Caco-2 (cell line): Measurements from ENCODE around the gene ATP13A5. TPM values are rescaled to one million over a fixed set of nuclear protein-coding genes. Genes with fewer than 3 reads are reported as not detected.

Experiments used
- BruUV-seq: library from RNA; stranded (reverse); fragments of 400-500 nt; replicated peaks from 2 replicates; lab custom pipeline; 2021; lab: Mats Ljungman, UMichigan
- CTCF ChIA-PET: fragments of 300-600 bp; sonication (Branson Sonifier 250); formaldehyde crosslinking; loops from one replicate; lab custom pipeline; 2022; ENCODE audit warnings: antibody characterized with exemption; lab: Charles Lee
- POLR2A ChIA-PET: fragments of 300-600 bp; sonication (Branson Sonifier 250); formaldehyde crosslinking; loops from one replicate; lab custom pipeline; 2022; ENCODE audit warnings: antibody characterized with exemption; lab: Charles Lee
- DNase-seq, 2 experiments: peaks; one replicate each; pipeline versions ENCODE4 v3.0.0 to v3.0.0-alpha.2; 2020 to 2022
- H3K27me3 ChIP-seq: replicated peaks from 2 replicates; pipeline ENCODE4 v1.6.0; 2011; ENCODE audit warnings: low read length; ENCODE audit not compliant: control insufficient read depth, insufficient read depth
- H3K36me3 ChIP-seq: 2 replicates; pipeline ENCODE4 v1.5.1; 2011; ENCODE audit warnings: low read length; ENCODE audit not compliant: control insufficient read depth, insufficient read depth
- H3K4me1 ChIP-seq: fragments of 250-450 bp; sonication (Bioruptor Pico); 2 replicates; pipeline ENCODE4 v1.5.1; 2020; ENCODE audit warnings: mild to moderate bottlenecking
- H3K4me3 ChIP-seq: 2 replicates; pipeline ENCODE4 v1.5.1; 2011; ENCODE audit warnings: low read depth, mild to moderate bottlenecking, control low read depth, low read length
- H3K9me3 ChIP-seq: fragments of 250-450 bp; sonication (Bioruptor Pico); 2 replicates; pipeline ENCODE4 v1.5.1; 2020; ENCODE audit warnings: mild to moderate bottlenecking, moderate library complexity
- H3K27ac Mint-ChIP-seq: one replicate; pipeline ENCODE4 v1.8.0; 2022; ENCODE audit warnings: mixed read lengths; ENCODE audit not compliant: unreplicated experiment
- H3K27me3 Mint-ChIP-seq: one replicate; pipeline ENCODE4 v1.8.0; 2022; ENCODE audit warnings: mixed read lengths; ENCODE audit not compliant: insufficient read depth, unreplicated experiment
- H3K36me3 Mint-ChIP-seq: one replicate; pipeline ENCODE4 v1.8.0; 2022; ENCODE audit warnings: mild to moderate bottlenecking, mixed read lengths; ENCODE audit not compliant: insufficient read depth, unreplicated experiment
- H3K4me1 Mint-ChIP-seq: one replicate; pipeline ENCODE4 v1.8.0; 2022; ENCODE audit warnings: low read depth, mixed read lengths; ENCODE audit not compliant: unreplicated experiment
- H3K4me3 Mint-ChIP-seq: one replicate; pipeline ENCODE4 v1.8.0; 2022; ENCODE audit warnings: mild to moderate bottlenecking, moderate library complexity, mixed read lengths; ENCODE audit not compliant: unreplicated experiment
- H3K9me3 Mint-ChIP-seq: one replicate; pipeline ENCODE4 v1.8.0; 2022; ENCODE audit warnings: mixed read lengths; ENCODE audit not compliant: unreplicated experiment
- intact Hi-C: fragments of 100-400 bp; cut with micrococcal nuclease; formaldehyde crosslinking; loops from one replicate; pipeline ENCODE4 v1.10.0; 2022; ENCODE audit not compliant: unreplicated experiment
- total RNA-seq: library from RNA; stranded (reverse); gene quantifications from 2 replicates; pipeline ENCODE4 v1.2.3, GENCODE V29; 2022
- TF ChIP-seq, protein P1 (sequence below), 2 experiments: fragments of 200-600 bp in 1 of 2; IDR thresholded peaks; 1 replicate in 1 of 2; 2 replicates in 1 of 2; pipeline versions ENCODE4 v1.5.1 to v1.8.0; 2011 to 2022; ENCODE audit warnings: antibody characterized with exemption in 1 of 2, control low read depth in 1 of 2, inconsistent platforms in 1 of 2, low read depth in 1 of 2, low read length in 1 of 2, mild to moderate bottlenecking in 1 of 2, moderate library complexity in 1 of 2; ENCODE audit not compliant: insufficient read depth in 1 of 2, severe bottlenecking in 1 of 2, unreplicated experiment in 1 of 2

The ATP13A5 gene
- total RNA-seq, 1 experiment from 2014 or later = not detected

GRCh38 chr3:193310914-193311723 is 67.4 kb downstream of the ATP13A5 start:
- Histone ChIP-seq H3K9me3 (no peaks in the 10 kb centered on the region), H3K27me3 (no peaks in the 10 kb centered on the region), H3K4me3 (no peak overlapping the region), H3K36me3 (no peaks in the 10 kb centered on the region), H3K4me1 (no peaks in the 10 kb centered on the region)
- Mint-ChIP-seq H3K4me1 (no peaks in the 10 kb centered on the region), H3K9me3 (no peaks in the 10 kb centered on the region), H3K27me3 (no peaks in the 10 kb centered on the region), H3K27ac (no peak overlapping the region), H3K36me3 (no peaks in the 10 kb centered on the region), H3K4me3 (no peak overlapping the region)
- CTCF ChIA-PET = no interaction called here
- TF ChIP-seq, protein P1, sequence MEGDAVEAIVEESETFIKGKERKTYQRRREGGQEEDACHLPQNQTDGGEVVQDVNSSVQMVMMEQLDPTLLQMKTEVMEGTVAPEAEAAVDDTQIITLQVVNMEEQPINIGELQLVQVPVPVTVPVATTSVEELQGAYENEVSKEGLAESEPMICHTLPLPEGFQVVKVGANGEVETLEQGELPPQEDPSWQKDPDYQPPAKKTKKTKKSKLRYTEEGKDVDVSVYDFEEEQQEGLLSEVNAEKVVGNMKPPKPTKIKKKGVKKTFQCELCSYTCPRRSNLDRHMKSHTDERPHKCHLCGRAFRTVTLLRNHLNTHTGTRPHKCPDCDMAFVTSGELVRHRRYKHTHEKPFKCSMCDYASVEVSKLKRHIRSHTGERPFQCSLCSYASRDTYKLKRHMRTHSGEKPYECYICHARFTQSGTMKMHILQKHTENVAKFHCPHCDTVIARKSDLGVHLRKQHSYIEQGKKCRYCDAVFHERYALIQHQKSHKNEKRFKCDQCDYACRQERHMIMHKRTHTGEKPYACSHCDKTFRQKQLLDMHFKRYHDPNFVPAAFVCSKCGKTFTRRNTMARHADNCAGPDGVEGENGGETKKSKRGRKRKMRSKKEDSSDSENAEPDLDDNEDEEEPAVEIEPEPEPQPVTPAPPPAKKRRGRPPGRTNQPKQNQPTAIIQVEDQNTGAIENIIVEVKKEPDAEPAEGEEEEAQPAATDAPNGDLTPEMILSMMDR (IDR thresholded peaks at IDR 0.05; ENCODE audit: insufficient read depth in 1 of 2, low read depth in 1 of 2, low read length in 1 of 2, severe bottlenecking in 1 of 2, unreplicated experiment in 1 of 2) = no peak
- no peak for DNase-seq
- no TSS peak for BruUV-seq
- POLR2A ChIA-PET = no interaction called here
- intact Hi-C loops = no loop called here

DNA sequence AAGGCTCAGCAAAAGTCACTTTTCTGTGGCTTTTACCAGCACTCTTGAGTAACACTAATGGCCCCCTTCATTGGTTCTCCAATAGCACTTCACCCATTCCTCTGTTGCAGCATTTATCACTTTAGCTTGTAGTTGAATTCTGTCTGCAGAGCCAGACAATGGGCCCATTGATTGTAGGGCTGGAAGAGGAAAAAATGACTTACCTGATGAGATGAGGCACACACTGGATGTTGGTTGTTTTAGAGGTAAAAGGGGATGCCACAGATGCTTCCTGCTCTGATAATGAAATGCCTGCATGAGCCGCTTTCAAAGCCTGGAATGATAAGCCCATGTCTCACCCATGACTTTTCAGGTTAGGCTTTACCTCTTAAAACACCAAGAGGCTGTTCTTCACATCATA is 73.2 kb downstream of the ATP13A5 start:
- Mint-ChIP-seq H3K27me3 (peaks cover 3% of the 10 kb centered on the region), H3K4me3 (no peak overlapping the region), H3K36me3 (no peaks in the 10 kb centered on the region), H3K4me1 (no peaks in the 10 kb centered on the region), H3K9me3 (no peaks in the 10 kb centered on the region), H3K27ac (no peak overlapping the region)
- CTCF ChIA-PET = no interaction called here
- no peaks in the 10 kb centered on the region for H3K36me3 ChIP-seq
- POLR2A ChIA-PET = no interaction called here
- no peak for DNase-seq
- H3K9me3 ChIP-seq = no peaks in the 10 kb centered on the region
- intact Hi-C loops = no loop called here
- no peaks in the 10 kb centered on the region for H3K27me3 ChIP-seq
- no TSS peak for BruUV-seq
- 0 out of 2 replicates have a peak, but pooled peaks cover 6% of the 10 kb centered on the region for H3K4me1 ChIP-seq
- H3K4me3 ChIP-seq = no peak overlapping the region
- TF ChIP-seq, protein P1 (IDR thresholded peaks at IDR 0.05; ENCODE audit: insufficient read depth in 1 of 2, low read depth in 1 of 2, low read length in 1 of 2, severe bottlenecking in 1 of 2, unreplicated experiment in 1 of 2) = no peak

- no peaks in the 10 kb centered on the region for H3K9me3 ChIP-seq
- Mint-ChIP-seq H3K4me1 (no peaks in the 10 kb centered on the region), H3K9me3 (peaks cover 7% of the 10 kb centered on the region), H3K36me3 (no peaks in the 10 kb centered on the region), H3K4me3 (no peak overlapping the region), H3K27me3 (peaks cover 3% of the 10 kb centered on the region), H3K27ac (no peak overlapping the region)
- 0 out of 2 replicates have a peak, but pooled peaks cover 6% of the 10 kb centered on the region for H3K4me1 ChIP-seq
- ChIA-PET CTCF (no interaction called here), POLR2A (no interaction called here)
- intact Hi-C loops = no loop called here
- no peak for DNase-seq
- no peak overlapping the region for H3K4me3 ChIP-seq
- no peaks in the 10 kb centered on the region for H3K36me3 ChIP-seq
- TF ChIP-seq, protein P1 (IDR thresholded peaks at IDR 0.05; ENCODE audit: insufficient read depth in 1 of 2, low read depth in 1 of 2, low read length in 1 of 2, severe bottlenecking in 1 of 2, unreplicated experiment in 1 of 2) = no peak
- no peaks in the 10 kb centered on the region for H3K27me3 ChIP-seq
- no TSS peak for BruUV-seq
Observed at GRCh38 chr3:193301433-193301832, 77.1 kb downstream of the ATP13A5 start.
